OCI-LY1 (cell line): Measurements from ENCODE around the gene ZNF334.

Source experiments
- H2AFZ ChIP-seq: fragments of 200-600 bp; sonication (generic), shearing (Covaris generic); 2 replicates; pipeline ENCODE4 v1.6.0; 2014; ENCODE audit warnings: antibody characterized with exemption, mild to moderate bottlenecking, low read length
- H3F3A ChIP-seq: fragments of 200-600 bp; sonication (generic), shearing (Covaris generic); 2 replicates; pipeline ENCODE4 v1.6.0; 2014; ENCODE audit warnings: mild to moderate bottlenecking, antibody characterized with exemption, low read length, moderate library complexity; ENCODE audit not compliant: insufficient read depth
- H3K27ac ChIP-seq: fragments of 200-600 bp; sonication (generic); 2 replicates; pipeline ENCODE4 v1.5.1; 2014; ENCODE audit warnings: low read length, mixed run types, mild to moderate bottlenecking, low read depth; ENCODE audit not compliant: poor library complexity, severe bottlenecking
- H3K27me3 ChIP-seq: fragments of 200-600 bp; sonication (generic); 2 replicates; pipeline ENCODE4 v1.6.0; 2014; ENCODE audit warnings: antibody characterized with exemption, mild to moderate bottlenecking, low read length, moderate library complexity; ENCODE audit not compliant: insufficient read depth
- H3K36me3 ChIP-seq: fragments of 200-600 bp; sonication (generic); 2 replicates; pipeline ENCODE4 v1.6.1; 2014; ENCODE audit warnings: mild to moderate bottlenecking, antibody characterized with exemption, low read length, moderate library complexity, mixed read lengths; ENCODE audit not compliant: insufficient read depth
- H3K4me1 ChIP-seq: fragments of 200-600 bp; sonication (generic); 2 replicates; pipeline ENCODE4 v1.5.1; 2014; ENCODE audit warnings: mild to moderate bottlenecking, low read length, moderate library complexity; ENCODE audit not compliant: insufficient read depth, severe bottlenecking
- H3K4me2 ChIP-seq: fragments of 200-600 bp; sonication (generic), shearing (Covaris generic); 2 replicates; pipeline ENCODE4 v1.6.1; 2014; ENCODE audit warnings: low read length
- H3K4me3 ChIP-seq: fragments of 200-600 bp; sonication (generic); 2 replicates; pipeline ENCODE4 v1.5.1; 2014; ENCODE audit warnings: low read length, low read depth, mild to moderate bottlenecking, mixed read lengths; ENCODE audit not compliant: poor library complexity, severe bottlenecking
- H3K79me2 ChIP-seq: fragments of 200-600 bp; shearing (Covaris generic); 2 replicates; pipeline ENCODE4 v1.6.1; 2016; ENCODE audit warnings: mixed run types, low read length, mixed read lengths; ENCODE audit not compliant: insufficient read depth
- H3K9ac ChIP-seq: fragments of 200-600 bp; sonication (generic), shearing (Covaris generic); 2 replicates; pipeline ENCODE4 v1.6.1; 2014; ENCODE audit warnings: mild to moderate bottlenecking, low read length, mixed read lengths
- H3K9me2 ChIP-seq: fragments of 200-600 bp; sonication (generic), shearing (Covaris generic); 2 replicates; pipeline ENCODE4 v1.6.1; 2014; ENCODE audit warnings: low read depth, mild to moderate bottlenecking, low read length, mixed read lengths
- H3K9me3 ChIP-seq: fragments of 200-600 bp; shearing (Covaris generic); 2 replicates; pipeline ENCODE4 v1.6.1; 2014; ENCODE audit warnings: low read length, mixed read lengths
- H4K20me1 ChIP-seq: fragments of 200-600 bp; sonication (generic), shearing (Covaris generic); 2 replicates; pipeline ENCODE4 v1.6.0; 2016; ENCODE audit warnings: mild to moderate bottlenecking, low read length; ENCODE audit not compliant: insufficient read depth
- EZH2 ChIP-seq: fragments of 200-600 bp; sonication (generic), shearing (Covaris generic); IDR thresholded peaks from 2 replicates; pipeline ENCODE4 v1.8.0; 2017; ENCODE audit warnings: borderline replicate concordance, mixed run types, mild to moderate bottlenecking, antibody characterized with exemption, low read length, moderate library complexity, mixed read lengths
- TF ChIP-seq, protein P1 (sequence below): fragments of 200-600 bp; sonication (generic), shearing (Covaris generic); IDR thresholded peaks from 2 replicates; pipeline ENCODE4 v1.5.1; 2017; ENCODE audit warnings: mild to moderate bottlenecking, antibody characterized with exemption, low read length, moderate library complexity, mixed read lengths

The ZNF334 gene

DNA sequence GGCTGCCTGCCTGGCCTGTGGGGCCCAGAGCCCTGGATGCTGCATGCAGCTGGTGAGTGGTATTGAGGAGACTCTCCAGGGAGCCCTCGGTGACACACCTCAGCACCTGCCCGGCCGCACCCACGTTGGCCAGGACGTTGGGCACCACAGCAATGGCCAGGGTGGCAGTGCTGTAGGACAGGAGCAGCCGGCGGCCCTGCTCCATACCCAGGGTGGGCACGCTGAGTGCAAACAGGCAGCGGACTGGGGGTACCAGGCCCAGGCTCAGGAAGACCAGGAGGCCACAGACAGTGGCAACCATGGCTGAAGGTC, 32.4 kb upstream of the ZNF334 start:
- Histone ChIP-seq H3K27ac (no peak overlapping the region), H3K27me3 (no peaks in the 10 kb centered on the region), H4K20me1 (no peaks in the 10 kb centered on the region), H3K4me1 (no peaks in the 10 kb centered on the region), H3K9me3 (no peaks in the 10 kb centered on the region), H3K79me2 (no peaks in the 10 kb centered on the region), H3K36me3 (no peaks in the 10 kb centered on the region), H3K9ac (no peak overlapping the region), H3K4me3 (no peak overlapping the region), H3K9me2 (no peaks in the 10 kb centered on the region), H2AFZ (no peak overlapping the region), H3F3A (no peaks in the 10 kb centered on the region), H3K4me2 (no peak overlapping the region)
- TF ChIP-seq, protein P1, sequence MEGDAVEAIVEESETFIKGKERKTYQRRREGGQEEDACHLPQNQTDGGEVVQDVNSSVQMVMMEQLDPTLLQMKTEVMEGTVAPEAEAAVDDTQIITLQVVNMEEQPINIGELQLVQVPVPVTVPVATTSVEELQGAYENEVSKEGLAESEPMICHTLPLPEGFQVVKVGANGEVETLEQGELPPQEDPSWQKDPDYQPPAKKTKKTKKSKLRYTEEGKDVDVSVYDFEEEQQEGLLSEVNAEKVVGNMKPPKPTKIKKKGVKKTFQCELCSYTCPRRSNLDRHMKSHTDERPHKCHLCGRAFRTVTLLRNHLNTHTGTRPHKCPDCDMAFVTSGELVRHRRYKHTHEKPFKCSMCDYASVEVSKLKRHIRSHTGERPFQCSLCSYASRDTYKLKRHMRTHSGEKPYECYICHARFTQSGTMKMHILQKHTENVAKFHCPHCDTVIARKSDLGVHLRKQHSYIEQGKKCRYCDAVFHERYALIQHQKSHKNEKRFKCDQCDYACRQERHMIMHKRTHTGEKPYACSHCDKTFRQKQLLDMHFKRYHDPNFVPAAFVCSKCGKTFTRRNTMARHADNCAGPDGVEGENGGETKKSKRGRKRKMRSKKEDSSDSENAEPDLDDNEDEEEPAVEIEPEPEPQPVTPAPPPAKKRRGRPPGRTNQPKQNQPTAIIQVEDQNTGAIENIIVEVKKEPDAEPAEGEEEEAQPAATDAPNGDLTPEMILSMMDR = no peak

DNA sequence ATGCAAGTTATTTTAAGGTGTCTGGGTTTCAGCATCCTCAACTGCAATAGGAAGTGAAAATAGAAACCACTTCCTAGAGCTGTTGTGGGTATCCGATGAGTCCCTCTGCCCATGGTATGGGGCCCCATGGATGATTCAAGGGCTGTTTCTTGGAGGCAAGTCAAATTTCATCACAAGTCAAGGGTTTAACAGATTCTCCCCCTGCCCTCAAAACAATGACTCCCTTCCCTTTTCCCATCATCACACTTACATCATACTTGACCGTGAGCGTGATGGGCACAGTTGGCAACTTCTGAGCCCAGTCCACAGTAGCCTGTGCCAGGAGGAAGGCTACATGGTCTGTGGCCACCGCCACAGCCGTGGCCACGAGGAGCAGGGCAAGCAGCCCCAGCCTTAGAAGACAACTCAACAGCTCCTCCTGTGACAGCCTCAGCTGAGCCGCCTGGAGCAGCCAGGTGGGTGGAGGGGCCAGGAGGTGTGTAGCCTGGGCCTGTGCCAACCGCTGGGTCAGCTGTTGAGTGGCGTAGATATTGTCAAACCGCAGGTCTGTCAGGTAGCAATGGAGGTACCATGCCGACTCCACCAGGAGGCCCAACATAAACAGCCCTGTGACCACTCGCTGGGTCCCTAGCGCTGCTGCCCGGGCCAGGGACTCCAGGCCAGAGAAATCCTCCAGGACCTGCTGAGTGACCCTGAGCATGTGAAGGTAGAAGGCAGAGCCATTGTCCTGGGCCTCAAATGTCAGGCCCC, 31.9 kb upstream of the ZNF334 start:
- Histone ChIP-seq H3K9ac (no peak overlapping the region), H3K9me2 (no peaks in the 10 kb centered on the region), H3K4me1 (no peaks in the 10 kb centered on the region), H3K79me2 (no peaks in the 10 kb centered on the region), H3K4me2 (no peak overlapping the region), H3K27ac (no peak overlapping the region), H2AFZ (no peak overlapping the region), H3K27me3 (no peaks in the 10 kb centered on the region), H3K9me3 (no peaks in the 10 kb centered on the region), H3F3A (no peaks in the 10 kb centered on the region), H3K36me3 (no peaks in the 10 kb centered on the region), H4K20me1 (no peaks in the 10 kb centered on the region), H3K4me3 (no peak overlapping the region)
- TF ChIP-seq, protein P1 = no peak
- no peak for TF ChIP-seq EZH2

DNA sequence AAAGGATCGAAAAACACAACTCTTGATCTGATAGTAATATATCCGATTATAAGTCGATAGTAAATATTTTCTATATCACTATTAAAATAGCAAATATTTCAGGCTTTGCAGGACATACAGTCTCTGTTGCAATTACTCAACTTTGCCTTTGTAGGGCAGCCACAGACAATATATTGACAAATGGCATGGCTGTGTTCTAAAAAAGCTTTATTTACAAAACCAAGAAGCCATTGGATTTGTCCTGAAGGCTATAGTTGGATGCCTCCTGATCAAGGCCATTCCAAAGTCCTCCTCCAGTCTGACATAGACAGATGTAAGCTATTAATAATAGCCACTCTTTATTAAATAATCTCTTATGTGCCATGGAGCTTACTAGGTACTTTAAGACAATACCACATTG, 31.2 kb upstream of the ZNF334 start:
- H3K4me2 ChIP-seq = no peak overlapping the region

More for the DNA sequence above, 31.2 kb upstream of the ZNF334 start:
- no peak overlapping the region for H3K27ac ChIP-seq
- TF ChIP-seq, protein P1 = no peak
- TF ChIP-seq EZH2 = no peak
- no peaks in the 10 kb centered on the region for H3K4me1 ChIP-seq
- H3K9me3 ChIP-seq = no peaks in the 10 kb centered on the region
- no peak overlapping the region for H3K9ac ChIP-seq
- no peaks in the 10 kb centered on the region for H3K79me2 ChIP-seq
- no peaks in the 10 kb centered on the region for H3F3A ChIP-seq
- H3K36me3 ChIP-seq = no peaks in the 10 kb centered on the region
- H4K20me1 ChIP-seq = no peaks in the 10 kb centered on the region
- no peaks in the 10 kb centered on the region for H3K27me3 ChIP-seq
- no peaks in the 10 kb centered on the region for H3K9me2 ChIP-seq
- H3K4me3 ChIP-seq = no peak overlapping the region
- no peak overlapping the region for H2AFZ ChIP-seq
